ENCODE results near the gene EDC3. TPM values are rescaled to one million over a fixed set of nuclear protein-coding genes. Genes with fewer than 3 reads are reported as not detected.
A peak's percentile ranks its signal among the peaks of the same experiment; 100 is the strongest.
"Not testable (repeated sequence)": the region's sequence is repeated elsewhere in the genome, so short reads cannot be mapped to it uniquely, and the experiment has no call there.

EDC3 gene
- 50.9 and 62.0 TPM in 2 replicates for total RNA-seq (2022)
- Bru-seq, nascent RNA = percentile 78 among the genes with signal in this experiment
- BruChase-seq, experiment 1, labeled RNA remaining after a 2-hour chase = percentile 82 among the genes with signal in this experiment
- BruChase-seq, experiment 2, labeled RNA remaining after a 6-hour chase = percentile 75 among the genes with signal in this experiment
- long read RNA-seq, transcript EDC3-214 (8 exons, 1,825 nt) = minor isoform, 11 of 90 reads
- long read RNA-seq, transcript EDC3-201 (7 exons, 3,763 nt) = major isoform, 45 of 90 reads
- long read RNA-seq, partial matches to known transcripts = 5 of 90 reads
- long read RNA-seq, other reads (novel, unspliced or antisense) = 25 of 90 reads

DNA sequence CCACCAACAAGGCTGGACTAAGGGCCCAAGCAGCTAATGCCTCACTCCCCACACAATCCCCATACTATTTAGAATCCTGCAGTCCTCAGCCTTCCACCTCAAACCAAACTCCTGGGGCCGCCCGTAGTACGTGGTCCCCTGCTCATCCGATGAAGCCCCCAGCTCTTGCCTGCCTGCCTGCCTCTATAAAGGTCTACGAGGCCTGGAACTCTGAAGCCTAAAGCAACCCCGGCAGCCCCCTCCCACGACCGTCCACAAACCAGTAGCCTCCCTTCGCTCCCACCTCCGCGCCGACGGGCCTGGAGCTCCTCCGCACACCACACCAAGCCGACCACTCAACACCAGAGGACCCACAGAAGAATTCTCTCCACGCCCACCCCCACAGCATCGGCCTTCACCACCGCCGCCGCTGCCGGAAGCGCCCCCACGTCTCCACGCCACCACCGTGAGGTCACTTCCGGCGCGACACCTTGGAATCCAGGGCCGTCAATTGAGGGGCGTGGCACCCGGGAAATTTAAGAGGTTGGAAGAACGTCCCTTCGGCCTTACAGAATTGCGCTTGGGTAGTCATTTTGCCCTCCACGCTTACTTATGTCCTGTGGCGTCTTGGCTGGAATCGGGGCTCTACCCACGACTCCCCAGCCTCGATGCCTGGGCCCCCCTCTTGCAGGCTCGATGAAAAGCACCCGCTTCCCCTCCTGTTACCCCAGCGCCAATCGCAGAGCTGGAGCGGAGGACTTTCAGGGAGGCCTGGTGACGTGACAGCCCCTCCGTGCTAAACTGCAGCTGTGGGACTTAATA is at the start of gene EDC3:
EDC3 (minus strand) TSS at position 428 of the 801 bp plus-strand sequence. CDS start 20,900 bp downstream, outside the sequence.
- no peaks in the 10 kb centered on the region for H3K27me3 ChIP-seq (replicated peaks; ENCODE audit: control insufficient read depth, insufficient read depth, low read length)

GRCh38 chr15:74742422-74742821 is 46.6 kb upstream of the EDC3 start:
- CTCF ChIA-PET = no interaction called here
- no peaks in the 10 kb centered on the region for H3K27me3 ChIP-seq (replicated peaks; ENCODE audit: control insufficient read depth, insufficient read depth, low read length)
- DNase-seq = no peak
- Mint-ChIP-seq H3K4me1 (ENCODE audit: low read depth, unreplicated experiment) (no peaks in the 10 kb centered on the region), H3K4me3 (ENCODE audit: unreplicated experiment) (no peak overlapping the region), H3K9me3 (ENCODE audit: unreplicated experiment) (peaks cover 14% of the 10 kb centered on the region), H3K27me3 (ENCODE audit: insufficient read depth, unreplicated experiment) (no peaks in the 10 kb centered on the region), H3K36me3 (ENCODE audit: insufficient read depth, unreplicated experiment) (no peaks in the 10 kb centered on the region), H3K27ac (ENCODE audit: unreplicated experiment) (no peak overlapping the region)
- no peaks in the 10 kb centered on the region; the same call in 1 of the 2 replicates for H3K9me3 ChIP-seq
- POLR2A ChIA-PET = no interaction called here
- no peak overlapping the region for H3K4me3 ChIP-seq (ENCODE audit: low read depth, low read length)
- intact Hi-C loops (cut with micrococcal nuclease; ENCODE audit: unreplicated experiment) = no loop called here
- no peaks in the 10 kb centered on the region for H3K4me1 ChIP-seq
- H3K36me3 ChIP-seq (ENCODE audit: control insufficient read depth, insufficient read depth, low read length) = no peaks in the 10 kb centered on the region
- TF ChIP-seq CTCF (IDR thresholded peaks at IDR 0.05; ENCODE audit: insufficient read depth in 1 of 2, low read depth in 1 of 2, low read length in 1 of 2, severe bottlenecking in 1 of 2, unreplicated experiment in 1 of 2) = no peak
- BruUV-seq (replicated peaks) = no TSS peak

More for the DNA sequence above, at the start of gene EDC3:
- H3K4me1 ChIP-seq = no peaks in the 10 kb centered on the region; the same call in 1 of the 2 replicates
- H3K9me3 Mint-ChIP-seq (ENCODE audit: unreplicated experiment) = no peaks in the 10 kb centered on the region
- CTCF ChIA-PET = no interaction called here
- H3K27me3 Mint-ChIP-seq (ENCODE audit: insufficient read depth, unreplicated experiment) = no peaks in the 10 kb centered on the region
- peaks cover 12% of the 10 kb centered on the region for H3K36me3 Mint-ChIP-seq (ENCODE audit: insufficient read depth, unreplicated experiment)
- POLR2A ChIA-PET = interaction anchor here (0.5 to 0.7 kb wide), 5 partner anchors 30 to 756 kb away, joined by 3 to 17 read pairs (median 4); partner anchors contain the start of genes CYP1A1 and SIN3A
- DNase-seq = peak; percentile 84 to 87
- H3K4me3 Mint-ChIP-seq (ENCODE audit: unreplicated experiment) = peak within 1 kb of the TSS; percentile 97
- H3K4me3 ChIP-seq (ENCODE audit: low read depth, low read length) = peak within 1 kb of the TSS; percentile 87
- peak within 1 kb of the TSS; percentile 99 for H3K27ac Mint-ChIP-seq (ENCODE audit: unreplicated experiment)
- BruUV-seq (replicated peaks) = TSS peak; percentile 61
- no peaks in the 10 kb centered on the region for H3K36me3 ChIP-seq (ENCODE audit: control insufficient read depth, insufficient read depth, low read length)
- TF ChIP-seq CTCF (IDR thresholded peaks at IDR 0.05; ENCODE audit: insufficient read depth in 1 of 2, low read depth in 1 of 2, low read length in 1 of 2, severe bottlenecking in 1 of 2, unreplicated experiment in 1 of 2) = no peak
- H3K9me3 ChIP-seq = no peaks in the 10 kb centered on the region
- H3K4me1 Mint-ChIP-seq (ENCODE audit: low read depth, unreplicated experiment) = peaks cover 13% of the 10 kb centered on the region
- intact Hi-C loops (cut with micrococcal nuclease; ENCODE audit: unreplicated experiment) = loop anchor here (2.0 kb wide), 2 partner anchors 29 to 53 kb away; partner anchors contain the start of gene CYP1A1

- H3K36me3 ChIP-seq (ENCODE audit: control insufficient read depth, insufficient read depth, low read length); BruUV-seq (replicated peaks); intact Hi-C loops (cut with micrococcal nuclease; ENCODE audit: unreplicated experiment); H3K27ac Mint-ChIP-seq (ENCODE audit: unreplicated experiment); H3K4me1 Mint-ChIP-seq (ENCODE audit: low read depth, unreplicated experiment); POLR2A ChIA-PET; CTCF ChIA-PET; H3K27me3 Mint-ChIP-seq (ENCODE audit: insufficient read depth, unreplicated experiment); H3K27me3 ChIP-seq (replicated peaks; ENCODE audit: control insufficient read depth, insufficient read depth, low read length); H3K4me3 ChIP-seq (ENCODE audit: low read depth, low read length); DNase-seq; H3K36me3 Mint-ChIP-seq (ENCODE audit: insufficient read depth, unreplicated experiment); H3K4me3 Mint-ChIP-seq (ENCODE audit: unreplicated experiment); H3K9me3 ChIP-seq; H3K4me1 ChIP-seq: not testable (repeated sequence)
- peaks cover 13% of the 10 kb centered on the region for H3K9me3 Mint-ChIP-seq (ENCODE audit: unreplicated experiment)
These were observed 42.4 kb upstream of the EDC3 start for GRCh38 chr15:74738239-74738638.

Measured in Caco-2 (cell line).